ENCODE results near the gene ZNF564.

- TF ChIP-seq CTCF (IDR thresholded peaks at IDR 0.05; ENCODE audit: insufficient read depth, low read depth, low read length) (no peak), EZH2 (IDR thresholded peaks at IDR 0.05; ENCODE audit: insufficient read depth, low read length) (no peak)
Observed at GRCh38 chr19:12497032-12497431, 54.2 kb downstream of the ZNF564 start.
